HG03565 (cell line): ENCODE results near the gene PRKACB.
"Not testable (repeated sequence)": the region's sequence is repeated elsewhere in the genome, so short reads cannot be mapped to it uniquely, and the experiment has no call there.

Experiments used
- ATAC-seq: cut with Tn5 transposase; IDR thresholded peaks from one replicate; pipeline ENCODE4 v1.9.1; 2021; ENCODE audit warnings: mild to moderate bottlenecking, moderate library complexity; ENCODE audit not compliant: unreplicated experiment

PRKACB gene

GRCh38 chr1:84214115-84214956 is 70.3 kb downstream of the PRKACB start:
- ATAC-seq: no peak

- no peak for ATAC-seq
Observed at GRCh38 chr1:84217239-84217638, 73.2 kb downstream of the PRKACB start.

DNA sequence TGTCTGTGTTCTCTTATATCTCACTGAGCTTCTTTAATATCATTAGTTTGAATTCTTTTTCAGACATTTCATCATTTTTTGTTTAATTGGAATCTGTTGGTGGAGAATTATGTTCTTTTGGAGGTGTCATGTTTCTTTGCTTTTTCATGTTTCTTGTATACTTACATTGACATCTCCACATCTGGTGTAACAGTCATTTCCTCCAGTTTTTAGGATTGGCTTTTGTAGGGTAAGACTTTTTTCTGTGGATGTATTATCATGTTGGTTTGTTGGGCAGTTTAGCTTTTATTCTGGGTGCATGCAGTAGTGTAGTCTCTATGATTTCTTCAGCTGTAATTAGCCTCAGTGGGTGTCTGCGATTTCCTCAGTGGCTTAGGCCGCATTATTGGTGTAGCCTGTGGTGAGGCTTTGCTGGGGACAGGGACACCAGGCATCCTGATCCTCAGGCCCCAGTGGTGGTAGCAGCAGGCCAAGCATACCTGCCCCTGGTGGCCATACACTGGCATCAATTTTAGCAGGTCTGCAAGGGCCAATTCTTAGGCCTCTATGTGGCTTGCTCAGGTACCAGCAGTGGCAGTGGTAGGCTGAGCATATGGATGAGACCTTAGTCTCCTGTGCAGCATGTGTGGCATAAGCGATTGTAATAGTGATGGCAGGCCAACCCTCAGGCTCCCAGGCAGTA is 79.8 kb downstream of the PRKACB start:
- no peak for ATAC-seq

DNA sequence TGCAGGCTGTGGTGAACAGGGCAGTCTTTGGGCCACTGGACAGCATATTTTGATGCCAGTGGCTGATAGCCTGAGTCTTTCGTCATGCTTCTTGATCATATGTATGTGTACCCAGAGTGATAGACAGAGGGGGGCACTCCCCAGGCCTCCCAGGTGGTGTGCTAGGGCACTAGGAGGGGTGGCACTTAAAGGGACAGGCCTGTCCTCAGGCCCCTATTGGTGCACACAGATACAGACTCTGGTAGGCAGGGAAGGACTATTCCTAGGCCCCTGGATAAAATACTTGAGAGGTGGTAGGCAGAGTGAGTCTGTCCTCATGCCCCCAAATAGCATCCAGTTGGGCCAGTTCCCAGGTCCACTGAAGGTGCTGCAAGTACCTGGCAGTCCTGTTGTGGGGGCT is 80.8 kb downstream of the PRKACB start:
- ATAC-seq: no peak

DNA sequence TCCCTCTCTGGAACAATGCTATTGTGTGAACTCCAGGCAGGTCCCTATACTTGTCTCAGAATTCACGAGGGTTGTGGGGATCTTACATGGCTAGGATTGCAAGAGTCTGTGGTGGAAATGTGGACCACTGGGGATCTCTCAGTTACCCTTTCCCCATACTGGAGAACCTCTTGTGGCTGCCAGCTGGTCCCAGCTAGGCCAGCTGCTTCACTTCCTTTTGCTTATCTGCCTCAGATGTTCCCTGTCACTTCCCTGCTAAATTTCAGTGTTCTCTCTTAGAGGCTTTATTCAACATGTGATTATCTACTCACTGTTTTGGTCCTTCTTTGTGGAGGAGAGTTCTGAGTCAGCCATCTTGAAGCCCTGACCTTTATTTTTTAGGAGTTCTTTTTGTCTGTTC is 81.6 kb downstream of the PRKACB start:
- no peak for ATAC-seq

DNA sequence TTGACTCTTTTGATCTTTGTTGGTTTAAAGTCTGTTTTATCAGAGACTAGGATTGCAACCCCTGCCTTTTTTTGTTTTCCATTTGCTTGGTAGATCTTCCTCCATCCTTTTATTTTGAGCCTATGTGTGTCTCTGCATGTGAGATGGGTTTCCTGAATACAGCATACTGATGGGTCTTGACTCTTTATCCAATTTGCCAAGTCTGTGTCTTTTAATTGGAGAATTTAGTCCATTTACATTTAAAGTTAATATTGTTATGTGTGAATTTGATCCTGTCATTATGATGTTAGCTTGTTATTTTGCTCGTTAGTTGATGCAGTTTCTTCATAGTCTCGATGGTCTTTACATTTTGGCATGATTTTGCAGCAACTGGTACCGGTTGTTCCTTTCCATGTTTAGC is 88.6 kb downstream of the PRKACB start:
- not testable (repeated sequence) for ATAC-seq

GRCh38 chr1:84236256-84236655 is 92.2 kb downstream of the PRKACB start:
- no peak for ATAC-seq

DNA sequence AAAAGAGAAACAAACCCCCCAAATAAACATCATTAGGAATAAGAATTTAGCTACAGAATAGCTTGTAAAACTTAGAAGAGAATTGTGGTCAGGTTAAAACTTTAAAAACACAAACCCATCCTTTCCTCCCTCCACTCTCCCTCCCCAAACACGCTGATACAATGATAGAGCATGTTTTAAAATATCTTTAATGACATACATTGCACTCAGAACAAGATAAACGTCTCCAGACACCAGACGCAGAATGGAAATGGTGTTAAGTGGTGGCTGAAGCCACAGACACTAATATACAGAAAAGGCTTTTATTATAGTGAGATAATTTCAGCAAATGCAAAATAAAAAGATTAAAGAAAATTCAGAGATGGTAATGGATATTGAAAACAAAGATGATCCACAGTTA is 98.6 kb downstream of the PRKACB start:
- ATAC-seq: no peak

GRCh38 chr1:84245563-84245962 is 101.5 kb downstream of the PRKACB start:
- no peak for ATAC-seq

DNA sequence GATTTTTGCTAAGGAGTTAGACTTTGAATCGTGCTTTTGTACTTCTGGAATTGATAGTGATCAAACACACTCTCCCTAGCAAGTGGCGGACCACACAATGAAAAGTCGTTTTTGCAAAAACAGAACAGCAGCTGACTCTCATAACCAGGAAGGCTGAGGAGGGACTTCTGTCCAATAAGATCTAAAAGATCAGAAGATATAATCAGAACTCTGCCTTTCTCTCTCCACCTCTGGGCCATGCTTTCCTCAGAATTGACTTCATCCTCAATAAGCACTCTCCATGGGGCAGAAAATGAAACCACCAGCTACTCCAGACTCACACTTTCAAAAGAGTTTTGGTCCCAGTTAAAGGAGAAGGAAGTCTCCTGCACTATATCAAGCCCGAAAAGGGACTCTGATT is 102.1 kb downstream of the PRKACB start:
- no peak for ATAC-seq

DNA sequence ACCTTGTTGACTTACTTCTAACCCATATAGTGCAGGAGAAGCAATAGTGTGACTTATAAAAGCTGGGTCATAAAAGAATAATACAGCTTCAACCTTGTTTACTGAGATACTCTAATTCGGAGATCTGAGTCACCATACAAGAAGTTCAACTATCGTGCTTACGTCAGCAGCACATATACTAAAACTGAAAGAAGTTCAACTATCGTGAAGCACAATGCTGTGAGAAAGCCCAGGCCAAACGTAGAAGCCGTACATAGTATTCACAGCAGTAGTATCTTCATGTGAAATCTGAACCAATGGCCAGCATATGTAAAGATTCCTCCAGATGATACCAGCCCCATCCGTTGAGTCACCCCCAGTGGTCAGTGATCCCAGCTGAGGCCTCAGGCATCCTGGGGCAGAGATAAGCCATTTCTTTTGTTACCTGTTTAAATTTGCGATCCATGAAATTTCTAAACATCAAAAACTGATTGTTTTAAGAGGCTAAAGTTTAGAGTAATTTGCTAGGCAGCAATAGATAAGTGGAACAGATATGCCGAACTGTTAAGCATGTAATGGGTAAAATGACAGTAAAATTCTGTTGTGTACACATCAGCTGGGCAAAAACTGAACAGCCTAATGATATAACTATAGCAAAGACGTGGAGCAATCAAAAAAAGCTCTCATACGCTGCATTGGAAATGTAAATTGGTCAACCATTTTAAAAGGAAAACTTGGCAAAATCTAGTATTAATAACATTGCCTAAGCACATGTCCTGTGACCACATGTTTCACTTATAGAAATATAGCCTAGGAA is 103.6 kb downstream of the PRKACB start:
- ATAC-seq: no peak

DNA sequence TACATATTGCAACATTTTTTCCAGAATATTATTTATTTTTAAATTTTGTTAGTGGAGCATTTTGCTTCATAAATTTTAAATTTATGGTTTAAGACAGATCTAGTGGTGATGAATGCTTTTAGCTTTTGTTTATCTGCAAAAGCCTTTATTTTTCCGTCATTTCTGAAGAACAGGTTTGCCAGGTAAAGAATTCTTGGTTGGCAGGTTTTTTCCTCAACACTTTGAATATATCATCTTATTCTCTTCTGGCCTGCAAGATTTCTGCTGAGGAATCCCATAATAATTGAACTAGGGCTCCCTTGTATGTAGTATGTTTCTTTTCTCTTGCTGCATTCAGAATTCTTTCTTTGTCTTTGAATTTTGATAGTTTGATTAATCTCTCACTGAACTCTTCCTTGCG is 106.6 kb downstream of the PRKACB start:
- no peak for ATAC-seq

- ATAC-seq: no peak
Observed at GRCh38 chr1:84253036-84253435, 109.0 kb downstream of the PRKACB start.

DNA sequence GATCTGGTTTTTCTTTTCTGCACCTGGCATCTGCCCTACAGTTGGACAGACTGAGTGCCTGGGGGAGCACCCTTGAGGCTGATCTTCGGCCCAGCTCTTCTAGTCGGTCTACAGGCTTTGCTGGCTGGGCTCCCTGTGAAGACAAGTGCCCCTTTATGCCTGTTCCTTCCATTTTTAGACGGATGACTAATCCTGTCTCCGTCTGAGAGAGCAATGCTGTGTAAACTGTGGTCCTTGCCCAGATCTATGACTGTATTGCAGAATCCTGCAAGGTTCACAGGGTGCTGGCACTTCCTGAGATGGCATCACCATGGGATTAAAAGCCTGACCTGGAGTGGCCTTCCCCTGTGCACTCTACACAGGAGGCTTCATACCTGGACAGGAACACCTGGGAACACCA is 109.8 kb downstream of the PRKACB start:
- no peak for ATAC-seq

DNA sequence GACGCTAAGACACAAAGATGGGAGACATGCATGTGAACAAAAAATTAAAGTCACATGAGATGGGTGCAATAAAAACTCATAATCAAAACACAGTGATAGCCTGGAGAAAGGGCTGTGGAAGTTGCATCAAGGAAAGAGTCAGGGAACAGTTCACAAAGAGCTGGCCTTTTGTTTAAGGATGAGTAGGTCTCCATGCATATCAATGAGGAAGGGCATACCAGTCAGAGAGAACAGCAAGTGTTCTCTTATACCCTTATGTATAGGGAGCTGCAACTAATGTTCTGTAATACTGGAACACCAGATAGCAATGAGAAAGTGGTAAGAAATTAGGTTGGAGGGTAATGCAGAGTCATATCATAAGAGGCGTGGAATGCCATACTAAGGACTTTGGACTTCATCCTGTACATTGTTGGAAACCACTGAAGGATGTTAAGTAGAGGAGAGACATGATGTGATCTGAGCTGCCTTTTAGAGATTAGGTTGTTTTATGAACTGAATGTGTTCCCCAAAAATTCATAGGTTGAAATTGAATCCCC is 110.7 kb downstream of the PRKACB start:
- no peak for ATAC-seq

- ATAC-seq: no peak
Observed at GRCh38 chr1:84255582-84255981, 111.5 kb downstream of the PRKACB start.

- no peak for ATAC-seq
Observed at GRCh38 chr1:84257617-84258016, 113.5 kb downstream of the PRKACB start.

GRCh38 chr1:84259376-84259775 is 115.3 kb downstream of the PRKACB start:
- ATAC-seq: no peak

DNA sequence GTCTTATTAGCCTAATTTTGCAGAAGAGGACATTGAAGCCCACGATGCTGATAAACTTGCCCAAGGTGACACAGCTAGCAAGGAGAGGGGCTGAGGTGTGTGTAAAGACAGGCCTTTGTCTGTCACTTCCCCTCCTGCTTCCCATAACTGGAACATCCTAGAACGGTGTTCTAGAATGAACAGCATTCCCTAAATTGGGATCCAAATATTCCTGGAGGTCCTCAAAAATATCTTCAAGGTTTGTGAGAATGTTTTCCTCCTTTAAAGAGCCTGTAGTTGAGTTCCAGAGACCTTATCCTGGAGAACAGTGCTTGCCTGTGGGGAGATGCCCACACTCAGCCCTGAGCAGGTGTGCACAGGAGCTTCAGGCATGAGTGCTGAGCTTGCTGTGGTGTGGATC is 115.9 kb downstream of the PRKACB start:
- no peak for ATAC-seq

DNA sequence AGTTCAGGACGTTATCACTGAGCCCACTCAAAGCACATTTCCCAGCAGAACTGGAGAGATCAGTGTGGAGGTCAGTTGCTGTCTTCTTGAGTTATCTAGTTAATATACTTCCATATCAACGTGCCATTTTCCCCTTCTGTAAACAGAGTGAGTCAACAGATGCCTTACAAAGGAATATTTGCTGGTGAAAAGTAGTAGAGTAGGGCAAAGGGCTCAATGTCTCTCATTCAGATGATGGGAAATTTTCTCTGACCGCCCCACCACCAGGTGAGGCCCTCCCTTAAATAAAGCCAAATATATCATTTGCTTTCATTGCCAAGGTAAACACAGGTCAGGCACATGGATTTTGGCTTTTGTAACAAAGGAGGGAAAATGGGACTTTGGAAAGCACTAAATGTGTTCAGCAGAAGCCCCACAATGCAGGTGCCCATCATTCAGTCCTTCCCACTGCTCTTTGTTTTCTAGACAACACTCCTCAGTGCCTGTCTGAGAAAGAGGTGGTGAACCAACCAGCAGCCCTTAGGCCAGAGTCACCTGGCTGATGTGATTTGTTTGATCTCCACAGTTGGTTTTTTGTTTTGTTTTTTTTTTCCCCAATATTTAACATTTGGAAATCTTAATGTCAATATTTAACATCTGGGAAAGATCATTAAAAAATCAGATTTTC is 116.9 kb downstream of the PRKACB start:
- ATAC-seq: no peak

DNA sequence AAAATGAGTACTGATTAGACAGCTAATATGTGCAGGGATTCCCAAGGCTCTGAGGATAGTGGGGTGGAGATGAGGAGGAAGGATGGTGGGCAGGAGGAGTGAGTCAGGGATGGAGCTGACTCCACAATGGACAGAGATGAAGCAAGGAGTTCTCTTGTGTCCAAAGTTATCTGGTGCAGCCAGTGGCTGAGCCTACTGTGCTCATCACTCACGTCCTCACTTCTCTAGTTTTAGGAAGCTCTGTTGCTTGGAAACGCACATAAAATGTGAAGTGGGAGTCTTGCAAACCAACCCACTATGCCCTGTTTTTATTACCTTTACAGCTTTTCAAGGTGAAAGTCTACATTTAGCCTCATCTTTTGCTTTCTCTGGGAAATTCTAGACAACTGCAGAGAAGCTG is 120.9 kb downstream of the PRKACB start:
- ATAC-seq: no peak
